ENCODE measurements around the gene MARCHF9. TPM values are rescaled to one million over a fixed set of nuclear protein-coding genes. Genes with fewer than 3 reads are reported as not detected.

MARCHF9 gene

GRCh38 chr12:57808351-57808750 is 53.4 kb downstream of the MARCHF9 start:
- H3K18ac ChIP-seq (ENCODE audit: low read depth in 1 of 2, low read length in 2 of 2) = no peak overlapping the region
- H2BK12ac ChIP-seq (ENCODE audit: low read length in 2 of 2) = no peak overlapping the region
- DNase-seq = no peak
- H2AK5ac ChIP-seq (ENCODE audit: low read length, severe bottlenecking) = no peak overlapping the region
- no peak overlapping the region for H3K23ac ChIP-seq (ENCODE audit: low read length in 2 of 2)
- no peak overlapping the region for H3K14ac ChIP-seq (ENCODE audit: low read length in 2 of 2)
- peaks cover 9% of the 10 kb centered on the region for H3K4me1 ChIP-seq (ENCODE audit: control insufficient read depth, insufficient read depth, low read depth, low read length)
- no peaks in the 10 kb centered on the region for H3K9me3 ChIP-seq (ENCODE audit: control insufficient read depth, low read length)
- no peaks in the 10 kb centered on the region for H3K79me1 ChIP-seq (replicated peaks; ENCODE audit: low read length, poor library complexity, severe bottlenecking)
- no peak overlapping the region for H3K27ac ChIP-seq (ENCODE audit: low read length, poor library complexity, severe bottlenecking)
- H4K91ac ChIP-seq (ENCODE audit: low read length) = no peak overlapping the region
- no peak overlapping the region for H3K9ac ChIP-seq (ENCODE audit: low read length)
- no peak overlapping the region for H3K4ac ChIP-seq (ENCODE audit: low read depth in 1 of 2, low read length in 2 of 2)
- 93% methylated on average over 5 of the region's 5 CpGs for WGBS
- H2BK120ac ChIP-seq (ENCODE audit: low read depth, low read length) = no peak overlapping the region
- no peak overlapping the region for H3K4me2 ChIP-seq (ENCODE audit: low read length, poor library complexity, severe bottlenecking)
- H4K8ac ChIP-seq (ENCODE audit: low read length) = no peak overlapping the region
- no peak overlapping the region for H2AFZ ChIP-seq (ENCODE audit: low read depth, low read length)
- no peak overlapping the region for H2BK5ac ChIP-seq (ENCODE audit: low read depth, low read length, poor library complexity, severe bottlenecking)
- peaks cover 35 to 87% of the 10 kb centered on the region in 2 experiments for H3K36me3 ChIP-seq (ENCODE audit: control insufficient read depth in 1 of 2, insufficient read depth in 2 of 2, low read depth in 1 of 2, low read length in 2 of 2)
- no peak overlapping the region for H3K4me3 ChIP-seq (ENCODE audit: insufficient read depth in 1 of 2, low read depth in 1 of 2, low read length in 2 of 2)
- no peaks in the 10 kb centered on the region for H3K27me3 ChIP-seq (ENCODE audit: control insufficient read depth in 1 of 2, insufficient read depth in 1 of 2, low read length in 2 of 2)
- H2BK15ac ChIP-seq (ENCODE audit: low read depth, poor library complexity, severe bottlenecking) = no peak overlapping the region

- no peak overlapping the region for H3K18ac ChIP-seq (ENCODE audit: low read depth in 1 of 2, low read length in 2 of 2)
- H3K9me3 ChIP-seq (ENCODE audit: control insufficient read depth, low read length) = no peaks in the 10 kb centered on the region
- peaks cover 8% of the 10 kb centered on the region for H3K4me1 ChIP-seq (ENCODE audit: control insufficient read depth, insufficient read depth, low read depth, low read length)
- H3K27ac ChIP-seq (ENCODE audit: low read length, poor library complexity, severe bottlenecking) = no peak overlapping the region
- no peak overlapping the region for H2BK12ac ChIP-seq (ENCODE audit: low read length in 2 of 2)
- no peak overlapping the region for H3K9ac ChIP-seq (ENCODE audit: low read length)
- H3K27me3 ChIP-seq (ENCODE audit: control insufficient read depth in 1 of 2, insufficient read depth in 1 of 2, low read length in 2 of 2) = no peaks in the 10 kb centered on the region
- H3K14ac ChIP-seq (ENCODE audit: low read length in 2 of 2) = no peak overlapping the region
- DNase-seq = no peak
- H3K4me2 ChIP-seq (ENCODE audit: low read length, poor library complexity, severe bottlenecking) = no peak overlapping the region
- H2AK5ac ChIP-seq (ENCODE audit: low read length, severe bottlenecking) = no peak overlapping the region
- no peak overlapping the region for H2BK120ac ChIP-seq (ENCODE audit: low read depth, low read length)
- H2BK5ac ChIP-seq (ENCODE audit: low read depth, low read length, poor library complexity, severe bottlenecking) = no peak overlapping the region
- peaks cover 44 to 83% of the 10 kb centered on the region in 2 experiments for H3K36me3 ChIP-seq (ENCODE audit: control insufficient read depth in 1 of 2, insufficient read depth in 2 of 2, low read depth in 1 of 2, low read length in 2 of 2)
- H4K8ac ChIP-seq (ENCODE audit: low read length) = no peak overlapping the region
- H2BK15ac ChIP-seq (ENCODE audit: low read depth, poor library complexity, severe bottlenecking) = no peak overlapping the region
- no peak overlapping the region for H3K23ac ChIP-seq (ENCODE audit: low read length in 2 of 2)
- no peaks in the 10 kb centered on the region for H3K79me1 ChIP-seq (replicated peaks; ENCODE audit: low read length, poor library complexity, severe bottlenecking)
- H3K4ac ChIP-seq (ENCODE audit: low read depth in 1 of 2, low read length in 2 of 2) = no peak overlapping the region
- no peak overlapping the region for H4K91ac ChIP-seq (ENCODE audit: low read length)
- no peak overlapping the region for H2AFZ ChIP-seq (ENCODE audit: low read depth, low read length)
- no peak overlapping the region for H3K4me3 ChIP-seq (ENCODE audit: insufficient read depth in 1 of 2, low read depth in 1 of 2, low read length in 2 of 2)
- 85% methylated on average over 3 of the region's 3 CpGs for WGBS
Observed at GRCh38 chr12:57809425-57809824, 54.5 kb downstream of the MARCHF9 start.

Small RNA genes lying within 50 kb of the gene (small RNA-seq; reads per million reads assigned to genes)
- gene RNU6-1083P (ENCODE audit: low read depth) = not detected

Data from mesenchymal stem cell (in vitro differentiated cells and primary cell).